ENCODE results near the gene CDC5L.

GRCh38 chr6:44428682-44429081 is 41.2 kb downstream of the CDC5L start:
- TF ChIP-seq CTCF (conservative IDR thresholded peaks at IDR 0.05): no peak
- no peak for TF ChIP-seq ZFX (IDR thresholded peaks at IDR 0.05)

Data from C4-2B (cell line).